Karpas-422 (cell line): ENCODE results near the gene DAB1. TPM values are rescaled to one million over a fixed set of nuclear protein-coding genes. Genes with fewer than 3 reads are reported as not detected.

Source experiments
- DNase-seq: peaks from one replicate; pipeline ENCODE4 v3.0.0-alpha.2; 2015
- H2AFZ ChIP-seq: fragments of 200-600 bp; sonication (generic); 2 replicates; pipeline ENCODE4 v1.6.1; 2014; ENCODE audit warnings: antibody characterized with exemption, low read length, mixed read lengths
- H3K27ac ChIP-seq: fragments of 200-600 bp; sonication (generic); 2 replicates; pipeline ENCODE4 v1.5.1; 2014; ENCODE audit warnings: mild to moderate bottlenecking, low read length, moderate library complexity
- H3K27me3 ChIP-seq: fragments of 200-600 bp; sonication (generic); 2 replicates; pipeline ENCODE4 v1.6.1; 2014; ENCODE audit warnings: low read length, mixed read lengths
- H3K36me3 ChIP-seq: fragments of 200-600 bp; sonication (generic); 2 replicates; pipeline ENCODE4 v1.6.1; 2014; ENCODE audit warnings: low read length, mixed read lengths; ENCODE audit not compliant: insufficient read depth
- H3K4me1 ChIP-seq: fragments of 200-600 bp; sonication (generic); 2 replicates; pipeline ENCODE4 v1.6.1; 2014; ENCODE audit warnings: mild to moderate bottlenecking, low read length, mixed read lengths
- H3K4me2 ChIP-seq: fragments of 200-600 bp; sonication (generic); 2 replicates; pipeline ENCODE4 v1.6.1; 2014; ENCODE audit warnings: low read length, low read depth, mild to moderate bottlenecking; ENCODE audit not compliant: poor library complexity, severe bottlenecking
- H3K4me3 ChIP-seq: fragments of 200-600 bp; sonication (generic); 2 replicates; pipeline ENCODE4 v1.5.1; 2014; ENCODE audit warnings: mild to moderate bottlenecking, antibody characterized with exemption, low read length, mixed read lengths
- H3K79me2 ChIP-seq: fragments of 200-600 bp; sonication (generic); 2 replicates; pipeline ENCODE4 v1.6.1; 2014; ENCODE audit warnings: mild to moderate bottlenecking, low read length, mixed read lengths
- H3K9ac ChIP-seq: fragments of 200-600 bp; sonication (generic); 2 replicates; pipeline ENCODE4 v1.6.0; 2014; ENCODE audit warnings: low read length
- H3K9me2 ChIP-seq: fragments of 200-600 bp; sonication (generic), shearing (Covaris generic); replicated peaks from 2 replicates; pipeline ENCODE4 v1.6.0; 2014; ENCODE audit warnings: mild to moderate bottlenecking, low read length, moderate library complexity; ENCODE audit not compliant: insufficient read depth
- H3K9me3 ChIP-seq: fragments of 300-700, 200-600 bp; sonication (generic); 2 replicates; pipeline ENCODE4 v1.6.1; 2014; ENCODE audit warnings: low read length, mixed read lengths
- H4K20me1 ChIP-seq: fragments of 200-600 bp; sonication (generic); 2 replicates; pipeline ENCODE4 v1.6.1; 2014; ENCODE audit warnings: mild to moderate bottlenecking, antibody characterized with exemption, low read length, low read depth; ENCODE audit not compliant: insufficient read depth
- total RNA-seq: library from RNA; depleted of rRNA; stranded (reverse); fragments of >200 nt; shearing (Covaris generic); gene quantifications from 2 replicates; pipeline ENCODE4 v1.2.3, GENCODE V29; 2014; ENCODE audit warnings: low replicate concordance

Gene DAB1
- total RNA-seq, 1 experiment from 2014 or later, result 0.78 TPM

- no peak for DNase-seq
- Histone ChIP-seq H3K9ac (no peak overlapping the region), H3K27me3 (no peaks in the 10 kb centered on the region), H3K4me1 (no peaks in the 10 kb centered on the region), H4K20me1 (no peaks in the 10 kb centered on the region), H3K9me2 (no peaks in the 10 kb centered on the region), H3K36me3 (no peaks in the 10 kb centered on the region), H3K4me3 (no peak overlapping the region), H3K9me3 (no peaks in the 10 kb centered on the region), H3K4me2 (no peak overlapping the region), H3K79me2 (no peaks in the 10 kb centered on the region), H2AFZ (no peak overlapping the region), H3K27ac (no peak overlapping the region)
These were observed 470.5 kb downstream of the DAB1 start for GRCh38 chr1:56953386-56953785.

- H3K79me2 ChIP-seq, result no peaks in the 10 kb centered on the region
- H3K4me2 ChIP-seq, result no peak overlapping the region
- no peak for DNase-seq
- H2AFZ ChIP-seq, result no peak overlapping the region
- H3K9me3 ChIP-seq, result no peaks in the 10 kb centered on the region
- H3K27ac ChIP-seq, result no peak overlapping the region
- H3K4me1 ChIP-seq, result no peaks in the 10 kb centered on the region
- H3K9ac ChIP-seq, result no peak overlapping the region
- no peaks in the 10 kb centered on the region for H3K27me3 ChIP-seq
- H4K20me1 ChIP-seq, result no peaks in the 10 kb centered on the region
- no peaks in the 10 kb centered on the region for H3K9me2 ChIP-seq
- no peaks in the 10 kb centered on the region for H3K36me3 ChIP-seq
- no peak overlapping the region for H3K4me3 ChIP-seq
These were observed 471.4 kb downstream of the DAB1 start for GRCh38 chr1:56952501-56952900.

GRCh38 chr1:56948403-56949023 lies 475.3 kb downstream of the DAB1 start:
- Histone ChIP-seq H3K4me2 (no peak overlapping the region), H3K79me2 (no peaks in the 10 kb centered on the region), H3K9ac (no peak overlapping the region), H2AFZ (no peak overlapping the region), H3K9me3 (no peaks in the 10 kb centered on the region), H3K4me3 (no peak overlapping the region), H4K20me1 (no peaks in the 10 kb centered on the region), H3K36me3 (no peaks in the 10 kb centered on the region), H3K9me2 (no peaks in the 10 kb centered on the region), H3K27me3 (no peaks in the 10 kb centered on the region), H3K4me1 (no peaks in the 10 kb centered on the region), H3K27ac (no peak overlapping the region)
- peak; percentile 52 for DNase-seq
